ENCODE measurements around the gene TRIM17.

The TRIM17 gene

GRCh38 chr1:228417061-228417460, 400 bp upstream of the TRIM17 start:
- DNase-seq: no peak

GRCh38 chr1:228415853-228416216, 826 bp downstream of the TRIM17 start:
- DNase-seq: no peak

- DNase-seq: no peak
Measured at GRCh38 chr1:228415221-228415620, 1.4 kb downstream of the TRIM17 start.

- no peak for DNase-seq
Measured at GRCh38 chr1:228414511-228415211, 2.0 kb downstream of the TRIM17 start.

GRCh38 chr1:228413241-228414010, 3.2 kb downstream of the TRIM17 start:
- no peak for DNase-seq

GRCh38 chr1:228411548-228412430, 4.9 kb downstream of the TRIM17 start:
- no peak for DNase-seq

GRCh38 chr1:228411121-228411520, 5.5 kb downstream of the TRIM17 start:
- no peak for DNase-seq

GRCh38 chr1:228410671-228411070, 6.0 kb downstream of the TRIM17 start:
- DNase-seq: no peak

GRCh38 chr1:228410015-228410414, 6.6 kb downstream of the TRIM17 start:
- no peak for DNase-seq

- no peak for DNase-seq
Measured at GRCh38 chr1:228408869-228409805, 7.5 kb downstream of the TRIM17 start.

GRCh38 chr1:228408041-228408868, 8.4 kb downstream of the TRIM17 start:
- no peak for DNase-seq

GRCh38 chr1:228407106-228408040, 9.3 kb downstream of the TRIM17 start:
- DNase-seq: no peak

- no peak for DNase-seq
Measured at GRCh38 chr1:228405979-228406228, 10.8 kb downstream of the TRIM17 start.

GRCh38 chr1:228405200-228405978, 11.3 kb downstream of the TRIM17 start:
- DNase-seq: no peak

GRCh38 chr1:228404107-228404720, 12.4 kb downstream of the TRIM17 start:
- DNase-seq: peak in 1 of 2 donors; percentile 25

- DNase-seq: peak in 1 of 2 donors; percentile 6
Measured at GRCh38 chr1:228403231-228403631, 13.4 kb downstream of the TRIM17 start.

GRCh38 chr1:228402641-228403025, 14.0 kb downstream of the TRIM17 start:
- no peak for DNase-seq

- peak in 1 of 2 donors; percentile 4 for DNase-seq
Measured at GRCh38 chr1:228401782-228402640, 14.7 kb downstream of the TRIM17 start.

All from CD4-positive, alpha-beta T cell treated with Interleukin-4 for 1 hour (primary cell).